H4 (cell line): Measurements from ENCODE around the gene C9orf72. TPM values are rescaled to one million over a fixed set of nuclear protein-coding genes. Genes with fewer than 3 reads are reported as not detected.
"Not testable (repeated sequence)": the region's sequence is repeated elsewhere in the genome, so short reads cannot be mapped to it uniquely, and the experiment has no call there.

ENCODE experiments used
- DNase-seq: peaks from one replicate; pipeline ENCODE4 v3.0.0-alpha.2; 2015; ENCODE audit warnings: low spot score
- total RNA-seq: library from RNA; depleted of rRNA; stranded (reverse); fragments of >200 nt; shearing (Covaris generic); gene quantifications from 2 replicates; pipeline ENCODE4 v1.2.3, GENCODE V29; 2014; rRNA removed

C9orf72 gene
- total RNA-seq, 1 experiment from 2014 or later = 6.4 TPM

- DNase-seq = no peak
Observed at GRCh38 chr9:27514551-27514950, 58.7 kb downstream of the C9orf72 start.

- DNase-seq = no peak
Observed at GRCh38 chr9:27511771-27512170, 61.5 kb downstream of the C9orf72 start.

GRCh38 chr9:27510780-27511179, 62.5 kb downstream of the C9orf72 start:
- DNase-seq = no peak

- no peak for DNase-seq
Observed at GRCh38 chr9:27506981-27507380, 66.3 kb downstream of the C9orf72 start.

GRCh38 chr9:27505744-27506161, 67.5 kb downstream of the C9orf72 start:
- DNase-seq = no peak

GRCh38 chr9:27504259-27504658, 69.0 kb downstream of the C9orf72 start:
- no peak for DNase-seq

GRCh38 chr9:27503623-27504022, 69.7 kb downstream of the C9orf72 start:
- DNase-seq = no peak

- not testable (repeated sequence) for DNase-seq
Observed at GRCh38 chr9:27500902-27501301, 72.4 kb downstream of the C9orf72 start.

GRCh38 chr9:27499451-27499850, 73.8 kb downstream of the C9orf72 start:
- DNase-seq = peak; percentile 47

- DNase-seq = no peak
Observed at GRCh38 chr9:27497883-27498417, 75.3 kb downstream of the C9orf72 start.

Other genes starting within 250 kb of the C9orf72 start
- gene IFNK, start 49.2 kb downstream of the C9orf72 start, total RNA-seq = not detected in 2 replicates
- 0.10 and 0.39 TPM in 2 replicates for gene MOB3B, start 43.7 kb downstream of the C9orf72 start, total RNA-seq